Measurements from ENCODE around the gene RAB3GAP2.

- TF ChIP-seq, protein P1, sequence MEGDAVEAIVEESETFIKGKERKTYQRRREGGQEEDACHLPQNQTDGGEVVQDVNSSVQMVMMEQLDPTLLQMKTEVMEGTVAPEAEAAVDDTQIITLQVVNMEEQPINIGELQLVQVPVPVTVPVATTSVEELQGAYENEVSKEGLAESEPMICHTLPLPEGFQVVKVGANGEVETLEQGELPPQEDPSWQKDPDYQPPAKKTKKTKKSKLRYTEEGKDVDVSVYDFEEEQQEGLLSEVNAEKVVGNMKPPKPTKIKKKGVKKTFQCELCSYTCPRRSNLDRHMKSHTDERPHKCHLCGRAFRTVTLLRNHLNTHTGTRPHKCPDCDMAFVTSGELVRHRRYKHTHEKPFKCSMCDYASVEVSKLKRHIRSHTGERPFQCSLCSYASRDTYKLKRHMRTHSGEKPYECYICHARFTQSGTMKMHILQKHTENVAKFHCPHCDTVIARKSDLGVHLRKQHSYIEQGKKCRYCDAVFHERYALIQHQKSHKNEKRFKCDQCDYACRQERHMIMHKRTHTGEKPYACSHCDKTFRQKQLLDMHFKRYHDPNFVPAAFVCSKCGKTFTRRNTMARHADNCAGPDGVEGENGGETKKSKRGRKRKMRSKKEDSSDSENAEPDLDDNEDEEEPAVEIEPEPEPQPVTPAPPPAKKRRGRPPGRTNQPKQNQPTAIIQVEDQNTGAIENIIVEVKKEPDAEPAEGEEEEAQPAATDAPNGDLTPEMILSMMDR (IDR thresholded peaks at IDR 0.05) = no peak
- TF ChIP-seq POLR2A (IDR thresholded peaks at IDR 0.05) = no peak
These were observed 135.1 kb downstream of the RAB3GAP2 start for GRCh38 chr1:220137019-220137786.
